Activated CD4-positive, alpha-beta memory T cell treated with anti-CD3 and anti-CD28 coated beads, Interleukin-2, amount 10 ng/mL, durations not matched to agents 7 days and 5 days (primary cell): ENCODE results near the gene ADCYAP1R1. TPM values are rescaled to one million over a fixed set of nuclear protein-coding genes. Genes with fewer than 3 reads are reported as not detected.

Experiments
- CTCF ChIA-PET: fragments of 350-600 bp; sonication (Branson Sonifier 250); formaldehyde crosslinking; loops from one replicate; lab custom pipeline; 2021; ENCODE audit warnings: antibody characterized with exemption, inconsistent platforms; lab: Charles Lee
- POLR2A ChIA-PET: fragments of 350-600 bp; sonication (Branson Sonifier 250); formaldehyde crosslinking; loops from one replicate; lab custom pipeline; 2021; ENCODE audit warnings: antibody characterized with exemption; lab: Charles Lee
- DNase-seq: peaks from one replicate; pipeline ENCODE4 v3.0.0-alpha.2; 2020
- H3K27ac Mint-ChIP-seq: one replicate; pipeline ENCODE4 v1.8.0; 2021; ENCODE audit warnings: mild to moderate bottlenecking, mixed read lengths
- H3K27me3 Mint-ChIP-seq: one replicate; pipeline ENCODE4 v1.8.0; 2021; ENCODE audit warnings: mixed read lengths
- H3K36me3 Mint-ChIP-seq: one replicate; pipeline ENCODE4 v1.8.0; 2021; ENCODE audit warnings: low read depth, mixed read lengths
- H3K4me1 Mint-ChIP-seq: one replicate; pipeline ENCODE4 v1.8.0; 2021; ENCODE audit warnings: mixed read lengths
- H3K4me3 Mint-ChIP-seq: one replicate; pipeline ENCODE4 v1.8.0; 2021; ENCODE audit warnings: mild to moderate bottlenecking, mixed read lengths
- H3K9me3 Mint-ChIP-seq: one replicate; pipeline ENCODE4 v1.8.0; 2021; ENCODE audit warnings: mixed read lengths
- total RNA-seq, 2 experiments: library from RNA; stranded (reverse); gene quantifications; one replicate each; pipeline ENCODE4 v1.2.3, GENCODE V29; 2021

Gene ADCYAP1R1
- total RNA-seq, 2 experiments from 2014 or later: not detected

GRCh38 chr7:31113660-31114059 is 61.6 kb downstream of the ADCYAP1R1 start:
- ChIA-PET CTCF (interaction anchor here (2.5 to 3.1 kb wide), 2 partner anchors 9 to 21 kb away, joined by 10 to 15 read pairs; no protein-coding TSS in a partner anchor), POLR2A (no interaction called here)
- Mint-ChIP-seq H3K27me3 (peaks cover 5% of the 10 kb centered on the region), H3K9me3 (no peaks in the 10 kb centered on the region), H3K4me1 (no peaks in the 10 kb centered on the region), H3K27ac (no peak overlapping the region), H3K4me3 (no peak overlapping the region), H3K36me3 (no peaks in the 10 kb centered on the region)
- no peak for DNase-seq

- peaks cover 5% of the 10 kb centered on the region for H3K27me3 Mint-ChIP-seq
- H3K27ac Mint-ChIP-seq: no peak overlapping the region
- H3K36me3 Mint-ChIP-seq: no peaks in the 10 kb centered on the region
- DNase-seq: peak; percentile 16
- ChIA-PET CTCF (interaction anchor here (2.5 to 3.1 kb wide), 2 partner anchors 8 to 19 kb away, joined by 10 to 15 read pairs; no protein-coding TSS in a partner anchor), POLR2A (no interaction called here)
- H3K4me3 Mint-ChIP-seq: no peak overlapping the region
- no peaks in the 10 kb centered on the region for H3K9me3 Mint-ChIP-seq
- no peaks in the 10 kb centered on the region for H3K4me1 Mint-ChIP-seq
Observed at GRCh38 chr7:31114593-31115343, 62.7 kb downstream of the ADCYAP1R1 start.

GRCh38 chr7:31116615-31117014 is 64.5 kb downstream of the ADCYAP1R1 start:
- Mint-ChIP-seq H3K4me3 (no peak overlapping the region), H3K36me3 (no peaks in the 10 kb centered on the region), H3K4me1 (no peaks in the 10 kb centered on the region), H3K27me3 (peaks cover 5% of the 10 kb centered on the region), H3K9me3 (no peaks in the 10 kb centered on the region), H3K27ac (no peak overlapping the region)
- ChIA-PET POLR2A (no interaction called here), CTCF (interaction anchor here (0.9 kb wide), 1 partner anchor 133 kb away, joined by 3 read pairs; no protein-coding TSS in a partner anchor)
- peak; percentile 6 for DNase-seq

- peak; percentile 6 for DNase-seq
- H3K27ac Mint-ChIP-seq: no peak overlapping the region
- H3K4me3 Mint-ChIP-seq: no peak overlapping the region
- H3K27me3 Mint-ChIP-seq: peaks cover 9% of the 10 kb centered on the region
- no peaks in the 10 kb centered on the region for H3K4me1 Mint-ChIP-seq
- H3K9me3 Mint-ChIP-seq: no peaks in the 10 kb centered on the region
- H3K36me3 Mint-ChIP-seq: no peaks in the 10 kb centered on the region
- POLR2A ChIA-PET: no interaction called here
- CTCF ChIA-PET: interaction anchor here (1.0 to 10.0 kb wide), 3 partner anchors 15 to 136 kb away, joined by 4 to 259 read pairs (median 11); no protein-coding TSS in a partner anchor
Observed at GRCh38 chr7:31119249-31119648, 67.1 kb downstream of the ADCYAP1R1 start.

- CTCF ChIA-PET: interaction anchor here (1.4 to 10.0 kb wide), 4 partner anchors 12 to 182 kb away, joined by 3 to 259 read pairs (median 37); no protein-coding TSS in a partner anchor
- H3K4me3 Mint-ChIP-seq: no peak overlapping the region
- H3K27ac Mint-ChIP-seq: no peak overlapping the region
- POLR2A ChIA-PET: no interaction called here
- H3K36me3 Mint-ChIP-seq: no peaks in the 10 kb centered on the region
- no peaks in the 10 kb centered on the region for H3K4me1 Mint-ChIP-seq
- DNase-seq: peak; percentile 13
- peaks cover 6% of the 10 kb centered on the region for H3K27me3 Mint-ChIP-seq
- H3K9me3 Mint-ChIP-seq: no peaks in the 10 kb centered on the region
Observed at GRCh38 chr7:31120800-31121513, 68.8 kb downstream of the ADCYAP1R1 start.

GRCh38 chr7:31121601-31122000 is 69.5 kb downstream of the ADCYAP1R1 start:
- Mint-ChIP-seq H3K4me1 (no peaks in the 10 kb centered on the region), H3K36me3 (no peaks in the 10 kb centered on the region), H3K27ac (no peak overlapping the region), H3K9me3 (no peaks in the 10 kb centered on the region), H3K27me3 (peaks cover 6% of the 10 kb centered on the region), H3K4me3 (no peak overlapping the region)
- ChIA-PET CTCF (interaction anchor here (1.4 to 10.0 kb wide), 5 partner anchors 8 to 183 kb away, joined by 3 to 259 read pairs (median 15); no protein-coding TSS in a partner anchor), POLR2A (no interaction called here)
- no peak for DNase-seq

- peaks cover 6% of the 10 kb centered on the region for H3K27me3 Mint-ChIP-seq
- H3K4me1 Mint-ChIP-seq: no peaks in the 10 kb centered on the region
- no peaks in the 10 kb centered on the region for H3K36me3 Mint-ChIP-seq
- ChIA-PET CTCF (interaction anchor here (0.6 to 10.0 kb wide), 24 partner anchors 9 to 664 kb away, joined by 3 to 259 read pairs (median 4); no protein-coding TSS in a partner anchor), POLR2A (interaction anchor here (1.0 kb wide), 1 partner anchor 139 kb away, joined by 5 read pairs; no protein-coding TSS in a partner anchor)
- peak; percentile 51 for DNase-seq
- no peaks in the 10 kb centered on the region for H3K9me3 Mint-ChIP-seq
- no peak overlapping the region for H3K27ac Mint-ChIP-seq
- no peak overlapping the region for H3K4me3 Mint-ChIP-seq
Observed at GRCh38 chr7:31122649-31123058, 70.5 kb downstream of the ADCYAP1R1 start.

- ChIA-PET CTCF (interaction anchor here (0.6 to 10.0 kb wide), 23 partner anchors 9 to 663 kb away, joined by 3 to 259 read pairs (median 4); no protein-coding TSS in a partner anchor), POLR2A (interaction anchor here (0.7 to 1.0 kb wide), 2 partner anchors 140 to 382 kb away, joined by 3 to 5 read pairs; no protein-coding TSS in a partner anchor)
- Mint-ChIP-seq H3K4me1 (no peaks in the 10 kb centered on the region), H3K36me3 (no peaks in the 10 kb centered on the region), H3K27me3 (peaks cover 5% of the 10 kb centered on the region), H3K4me3 (no peak overlapping the region), H3K9me3 (no peaks in the 10 kb centered on the region), H3K27ac (no peak overlapping the region)
- DNase-seq: peak; percentile 11
Observed at GRCh38 chr7:31123321-31123720, 71.2 kb downstream of the ADCYAP1R1 start.

GRCh38 chr7:31123726-31124125 is 71.6 kb downstream of the ADCYAP1R1 start:
- Mint-ChIP-seq H3K9me3 (no peaks in the 10 kb centered on the region), H3K27ac (no peak overlapping the region), H3K4me3 (no peak overlapping the region), H3K27me3 (peaks cover 5% of the 10 kb centered on the region), H3K36me3 (no peaks in the 10 kb centered on the region), H3K4me1 (no peaks in the 10 kb centered on the region)
- no peak for DNase-seq
- ChIA-PET CTCF (interaction anchor here (1.1 to 10.0 kb wide), 7 partner anchors 9 to 187 kb away, joined by 3 to 259 read pairs (median 5); no protein-coding TSS in a partner anchor), POLR2A (interaction anchor here (0.7 kb wide), 1 partner anchor 383 kb away, joined by 3 read pairs; no protein-coding TSS in a partner anchor)

- peaks cover 5% of the 10 kb centered on the region for H3K27me3 Mint-ChIP-seq
- H3K27ac Mint-ChIP-seq: no peak overlapping the region
- H3K4me1 Mint-ChIP-seq: no peaks in the 10 kb centered on the region
- ChIA-PET CTCF (interaction anchor here (1.4 to 10.0 kb wide), 4 partner anchors 8 to 151 kb away, joined by 5 to 259 read pairs (median 34); no protein-coding TSS in a partner anchor), POLR2A (no interaction called here)
- peak; percentile 11 for DNase-seq
- no peaks in the 10 kb centered on the region for H3K36me3 Mint-ChIP-seq
- no peak overlapping the region for H3K4me3 Mint-ChIP-seq
- H3K9me3 Mint-ChIP-seq: no peaks in the 10 kb centered on the region
Observed at GRCh38 chr7:31125171-31125570, 73.1 kb downstream of the ADCYAP1R1 start.

- H3K4me3 Mint-ChIP-seq: no peak overlapping the region
- H3K36me3 Mint-ChIP-seq: no peaks in the 10 kb centered on the region
- H3K27me3 Mint-ChIP-seq: peaks cover 4% of the 10 kb centered on the region
- CTCF ChIA-PET: interaction anchor here (10.0 kb wide), 1 partner anchor 143 kb away, joined by 259 read pairs; no protein-coding TSS in a partner anchor
- POLR2A ChIA-PET: no interaction called here
- no peak for DNase-seq
- no peak overlapping the region for H3K27ac Mint-ChIP-seq
- H3K4me1 Mint-ChIP-seq: no peaks in the 10 kb centered on the region
- H3K9me3 Mint-ChIP-seq: no peaks in the 10 kb centered on the region
Observed at GRCh38 chr7:31126976-31127375, 74.9 kb downstream of the ADCYAP1R1 start.

- Mint-ChIP-seq H3K27ac (no peak overlapping the region), H3K36me3 (no peaks in the 10 kb centered on the region), H3K4me3 (no peak overlapping the region), H3K9me3 (no peaks in the 10 kb centered on the region), H3K27me3 (no peaks in the 10 kb centered on the region), H3K4me1 (no peaks in the 10 kb centered on the region)
- ChIA-PET CTCF (no interaction called here), POLR2A (no interaction called here)
- DNase-seq: no peak
Observed at GRCh38 chr7:31129067-31129466, 77.0 kb downstream of the ADCYAP1R1 start.
